Measurements from ENCODE around the gene METTL13. TPM values are rescaled to one million over a fixed set of nuclear protein-coding genes. Genes with fewer than 3 reads are reported as not detected.

Gene METTL13, protein sequence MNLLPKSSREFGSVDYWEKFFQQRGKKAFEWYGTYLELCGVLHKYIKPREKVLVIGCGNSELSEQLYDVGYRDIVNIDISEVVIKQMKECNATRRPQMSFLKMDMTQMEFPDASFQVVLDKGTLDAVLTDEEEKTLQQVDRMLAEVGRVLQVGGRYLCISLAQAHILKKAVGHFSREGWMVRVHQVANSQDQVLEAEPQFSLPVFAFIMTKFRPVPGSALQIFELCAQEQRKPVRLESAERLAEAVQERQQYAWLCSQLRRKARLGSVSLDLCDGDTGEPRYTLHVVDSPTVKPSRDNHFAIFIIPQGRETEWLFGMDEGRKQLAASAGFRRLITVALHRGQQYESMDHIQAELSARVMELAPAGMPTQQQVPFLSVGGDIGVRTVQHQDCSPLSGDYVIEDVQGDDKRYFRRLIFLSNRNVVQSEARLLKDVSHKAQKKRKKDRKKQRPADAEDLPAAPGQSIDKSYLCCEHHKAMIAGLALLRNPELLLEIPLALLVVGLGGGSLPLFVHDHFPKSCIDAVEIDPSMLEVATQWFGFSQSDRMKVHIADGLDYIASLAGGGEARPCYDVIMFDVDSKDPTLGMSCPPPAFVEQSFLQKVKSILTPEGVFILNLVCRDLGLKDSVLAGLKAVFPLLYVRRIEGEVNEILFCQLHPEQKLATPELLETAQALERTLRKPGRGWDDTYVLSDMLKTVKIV
- total RNA-seq (10 to 100 TPM; 22.1 to 28.4 TPM), polyA plus RNA-seq (10 to 100 TPM; 10.4 to 25.5 TPM)
- long read RNA-seq, donor 1, transcript METTL13-201 (8 exons, 3,327 nt) = major isoform, 7 of 16 reads
- long read RNA-seq, donor 1, partial matches to known transcripts = 7 of 16 reads
- long read RNA-seq, donor 1, other reads (novel, unspliced or antisense) = 0 of 16 reads
- long read RNA-seq, donor 2, partial matches to known transcripts = 0 of 1 reads
- long read RNA-seq, donor 2, other reads (novel, unspliced or antisense) = 0 of 1 reads
- long read RNA-seq, donor 3, partial matches to known transcripts = 0 of 1 reads
- long read RNA-seq, donor 3, other reads (novel, unspliced or antisense) = 0 of 1 reads
- long read RNA-seq, donor 4, partial matches to known transcripts = 5 of 6 reads
- long read RNA-seq, donor 4, other reads (novel, unspliced or antisense) = 0 of 6 reads
- long read RNA-seq, donor 5, transcript METTL13-201 (8 exons, 3,327 nt) = major isoform, 10 of 10 reads
- long read RNA-seq, donor 5, partial matches to known transcripts = 0 of 10 reads
- long read RNA-seq, donor 5, other reads (novel, unspliced or antisense) = 0 of 10 reads

GRCh38 chr1:171781176-171781875 lies at the start of gene METTL13:
TSS of gene METTL13 (plus strand) at chr1:171781660. CDS start at chr1:171781968, 308 bp downstream.
- 0% methylated on average over 57 of the region's 57 CpGs for WGBS, 2 donors
- no peak for TF ChIP-seq CTCF (IDR thresholded peaks at IDR 0.05; ENCODE audit: control extremely low read depth, extremely low read depth)
- Histone ChIP-seq H3K9ac (ENCODE audit: insufficient read depth in 1 of 2, low read length in 2 of 2) (peak within 1 kb of the TSS; percentile 86 to 95), H3K4me3 (peak within 1 kb of the TSS; percentile 90), H3K9me3 (ENCODE audit: control insufficient read depth in 4 of 4, insufficient read depth in 3 of 4, low read length in 3 of 4) (no peaks in the 10 kb centered on the region), H3K27me3 (ENCODE audit: control insufficient read depth in 3 of 3, insufficient read depth in 3 of 3, low read length in 2 of 3) (no peaks in the 10 kb centered on the region), H3K27ac (ENCODE audit: low read depth in 1 of 2, low read length in 1 of 2) (peak within 1 kb of the TSS; percentile 92 to 97), H3K36me3 (ENCODE audit: control insufficient read depth in 4 of 4, insufficient read depth in 4 of 4, low read length in 4 of 4) (peaks cover 7 to 21% (median 17%) of the 10 kb centered on the region in 4 donors), H3K4me1 (ENCODE audit: control insufficient read depth in 5 of 5, insufficient read depth in 5 of 5, low read length in 5 of 5) (peaks cover 3 to 13% (median 5%) of the 10 kb centered on the region in 5 donors)
- DNase-seq = peak; percentile 99 to 100 (median 100)
- ATAC-seq (ENCODE audit: insufficient read depth, low FRiP score) = peak; percentile 99

DNA sequence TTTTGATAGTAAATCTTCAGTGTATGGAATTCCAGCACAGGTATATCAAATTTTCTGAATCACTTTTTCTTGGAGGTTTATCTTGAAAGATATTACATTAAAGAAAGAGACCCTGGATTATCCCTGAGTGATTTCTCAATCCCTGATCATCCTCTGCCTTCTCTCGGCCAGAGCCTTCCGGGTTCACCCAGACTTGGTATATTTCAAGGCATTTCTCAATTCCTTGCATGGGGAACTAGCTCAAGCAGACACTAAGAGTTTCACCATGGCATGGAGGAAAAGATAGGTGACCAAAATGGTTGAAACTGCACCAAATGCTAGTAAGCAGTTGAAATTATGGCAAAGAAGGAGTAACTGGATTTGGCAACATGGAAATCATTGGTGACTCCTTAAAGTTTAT lies 45.3 kb upstream of the METTL13 start:
- Histone ChIP-seq H3K27me3 (ENCODE audit: control insufficient read depth in 3 of 3, insufficient read depth in 3 of 3, low read length in 2 of 3) (no peaks in the 10 kb centered on the region), H3K27ac (ENCODE audit: low read depth in 1 of 2, low read length in 1 of 2) (no peak overlapping the region), H3K9ac (ENCODE audit: insufficient read depth in 1 of 2, low read length in 2 of 2) (no peak overlapping the region), H3K4me1 (ENCODE audit: control insufficient read depth in 5 of 5, insufficient read depth in 5 of 5, low read length in 5 of 5) (peaks cover 0 to 6% (median 3%) of the 10 kb centered on the region in 5 donors), H3K9me3 (ENCODE audit: control insufficient read depth in 4 of 4, insufficient read depth in 3 of 4, low read length in 3 of 4) (no peaks in the 10 kb centered on the region), H3K36me3 (ENCODE audit: control insufficient read depth in 4 of 4, insufficient read depth in 4 of 4, low read length in 4 of 4) (peaks cover 3 to 14% (median 6%) of the 10 kb centered on the region in 4 donors), H3K4me3 (no peak overlapping the region)
- no peak for ATAC-seq (ENCODE audit: insufficient read depth, low FRiP score)
- no peak for DNase-seq
- no peak for TF ChIP-seq CTCF (IDR thresholded peaks at IDR 0.05; ENCODE audit: control extremely low read depth, extremely low read depth)
- WGBS, 2 donors = 35 to 88% methylated on average over 2 of the region's 2 CpGs

GRCh38 chr1:171738911-171739310 lies 42.5 kb upstream of the METTL13 start:
- 95 to 99% methylated on average over 2 of the region's 2 CpGs for WGBS, 2 donors
- Histone ChIP-seq H3K36me3 (ENCODE audit: control insufficient read depth in 4 of 4, insufficient read depth in 4 of 4, low read length in 4 of 4) (peaks cover 3 to 14% (median 6%) of the 10 kb centered on the region in 4 donors), H3K27ac (ENCODE audit: low read depth in 1 of 2, low read length in 1 of 2) (no peak overlapping the region), H3K4me1 (ENCODE audit: control insufficient read depth in 5 of 5, insufficient read depth in 5 of 5, low read length in 5 of 5) (peaks cover 0 to 16% (median 7%) of the 10 kb centered on the region in 5 donors), H3K9me3 (ENCODE audit: control insufficient read depth in 4 of 4, insufficient read depth in 3 of 4, low read length in 3 of 4) (no peaks in the 10 kb centered on the region), H3K9ac (ENCODE audit: insufficient read depth in 1 of 2, low read length in 2 of 2) (no peak overlapping the region), H3K27me3 (ENCODE audit: control insufficient read depth in 3 of 3, insufficient read depth in 3 of 3, low read length in 2 of 3) (no peaks in the 10 kb centered on the region), H3K4me3 (no peak overlapping the region)
- no peak for DNase-seq
- ATAC-seq (ENCODE audit: insufficient read depth, low FRiP score) = no peak
- no peak for TF ChIP-seq CTCF (IDR thresholded peaks at IDR 0.05; ENCODE audit: control extremely low read depth, extremely low read depth)
